Bone marrow (tissue), 2 donors: ENCODE results near the gene CDKL5.

ENCODE experiments used
- DNase-seq, 2 donors: peaks; one replicate each; lab custom pipeline; 2025; lab: John Stamatoyannopoulos, UW

Gene CDKL5

DNA sequence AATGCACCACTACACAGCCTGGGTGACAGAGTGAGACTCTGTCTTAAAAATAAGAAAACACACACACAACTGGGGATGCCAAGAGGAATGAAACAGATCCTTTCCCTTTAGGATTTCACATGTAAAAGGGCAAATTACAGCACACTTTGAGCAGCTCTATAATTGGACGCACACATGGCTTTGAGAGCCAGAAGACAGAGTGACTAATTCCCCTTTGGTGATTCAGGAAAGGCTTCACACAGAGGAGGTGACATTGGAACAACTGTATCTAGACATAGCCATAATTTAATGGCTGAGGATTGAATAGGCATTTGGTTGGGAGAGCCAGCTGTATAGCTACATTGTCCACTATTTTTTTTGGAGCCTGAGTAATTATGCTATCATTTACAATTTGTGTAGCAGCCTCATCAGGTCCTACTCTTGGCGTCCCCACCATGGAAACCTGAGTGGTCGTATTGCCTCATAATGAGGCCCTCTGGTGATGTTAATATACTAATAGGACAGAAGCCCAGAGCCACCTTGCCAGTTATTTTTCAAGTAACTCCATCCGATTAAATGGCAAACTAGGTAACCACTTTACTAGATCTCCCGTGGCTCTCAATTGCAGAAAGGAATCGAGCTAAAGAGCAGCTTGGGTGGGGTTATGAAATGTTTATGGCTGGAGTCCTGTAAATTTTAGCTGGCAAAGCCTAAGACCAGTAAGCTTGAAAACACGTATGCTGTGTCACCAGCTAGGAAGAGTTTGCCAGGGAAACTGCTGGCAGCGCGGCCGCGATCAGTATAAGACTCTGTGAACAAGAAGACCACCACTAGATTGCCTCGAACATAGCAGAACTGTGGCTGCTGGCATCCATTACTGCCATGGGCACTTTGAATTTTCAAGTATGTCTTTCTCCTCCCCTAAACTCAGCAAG is 273.6 kb downstream of the CDKL5 start:
- no peak for DNase-seq

- no peak for DNase-seq
Measured at GRCh38 chrX:18701621-18702361, 276.4 kb downstream of the CDKL5 start.

GRCh38 chrX:18702362-18703195 is 277.2 kb downstream of the CDKL5 start:
- DNase-seq = no peak
